ENCODE measurements around the gene STMP1.

- TF ChIP-seq, protein P1, sequence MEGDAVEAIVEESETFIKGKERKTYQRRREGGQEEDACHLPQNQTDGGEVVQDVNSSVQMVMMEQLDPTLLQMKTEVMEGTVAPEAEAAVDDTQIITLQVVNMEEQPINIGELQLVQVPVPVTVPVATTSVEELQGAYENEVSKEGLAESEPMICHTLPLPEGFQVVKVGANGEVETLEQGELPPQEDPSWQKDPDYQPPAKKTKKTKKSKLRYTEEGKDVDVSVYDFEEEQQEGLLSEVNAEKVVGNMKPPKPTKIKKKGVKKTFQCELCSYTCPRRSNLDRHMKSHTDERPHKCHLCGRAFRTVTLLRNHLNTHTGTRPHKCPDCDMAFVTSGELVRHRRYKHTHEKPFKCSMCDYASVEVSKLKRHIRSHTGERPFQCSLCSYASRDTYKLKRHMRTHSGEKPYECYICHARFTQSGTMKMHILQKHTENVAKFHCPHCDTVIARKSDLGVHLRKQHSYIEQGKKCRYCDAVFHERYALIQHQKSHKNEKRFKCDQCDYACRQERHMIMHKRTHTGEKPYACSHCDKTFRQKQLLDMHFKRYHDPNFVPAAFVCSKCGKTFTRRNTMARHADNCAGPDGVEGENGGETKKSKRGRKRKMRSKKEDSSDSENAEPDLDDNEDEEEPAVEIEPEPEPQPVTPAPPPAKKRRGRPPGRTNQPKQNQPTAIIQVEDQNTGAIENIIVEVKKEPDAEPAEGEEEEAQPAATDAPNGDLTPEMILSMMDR (optimal IDR thresholded peaks at IDR 0.05 in 1 of 3, IDR thresholded peaks at IDR 0.05 in 1 of 3, conservative IDR thresholded peaks at IDR 0.05 in 1 of 3; ENCODE audit: extremely low read depth in 1 of 3, insufficient read depth in 2 of 3, low read length in 3 of 3) = no peak
- no peak for TF ChIP-seq EZH2 (IDR thresholded peaks at IDR 0.05; ENCODE audit: low read length)
These were observed 43.8 kb upstream of the STMP1 start for GRCh38 chr7:135618510-135618909.

All from keratinocyte (primary cell).